Right atrium auricular region (tissue), 2 donors: ENCODE results near the gene NSMCE1. TPM values are rescaled to one million over a fixed set of nuclear protein-coding genes. Genes with fewer than 3 reads are reported as not detected.

ENCODE experiments used
- DNase-seq: peaks from one replicate; pipeline ENCODE4 v3.0.0-alpha.2; 2019; ENCODE audit warnings: low spot score
- H3K27ac ChIP-seq, 2 donors: fragments of 200-600 bp; sonication (generic); 1 replicate in 1 of 2; 2 replicates in 1 of 2; pipeline ENCODE4 v1.5.1; 2016 to 2019
- H3K27me3 ChIP-seq, 2 donors: fragments of 200-600 bp; sonication (generic); one replicate each; pipeline versions ENCODE4 v1.5.1 to v1.6.0; 2017 to 2019
- H3K36me3 ChIP-seq: fragments of 200-600 bp; sonication (generic); one replicate; pipeline ENCODE4 v1.5.1; 2016
- H3K4me1 ChIP-seq, 2 donors: fragments of 200-600 bp; sonication (generic); one replicate each; pipeline versions ENCODE4 v1.5.1 to v1.6.0; 2017 to 2019
- H3K4me3 ChIP-seq, 2 donors: fragments of 200-600 bp; sonication (generic); 1 replicate in 1 of 2; 2 replicates in 1 of 2; pipeline ENCODE4 v1.5.1; 2017 to 2019; ENCODE audit warnings: mild to moderate bottlenecking in 1 of 2, moderate library complexity in 1 of 2
- H3K9me3 ChIP-seq, 2 donors: fragments of 200-600 bp; sonication (generic); one replicate each; pipeline ENCODE4 v1.5.1; 2019
- total RNA-seq, 2 donors: library from RNA; depleted of rRNA; stranded (reverse); fragments of >200 nt; gene quantifications; one replicate each; pipeline ENCODE4 v1.1.0, GENCODE V29; 2016
- TF ChIP-seq, protein P1 (sequence below), 2 donors: fragments of 200-600 bp; sonication (generic); IDR thresholded peaks; one replicate each; pipeline ENCODE4 v1.5.1; 2019; ENCODE audit warnings: antibody characterized with exemption in 2 of 2

Gene NSMCE1
- total RNA-seq, 2 donors from 2014 or later: 24.0 to 35.8 TPM

GRCh38 chr16:27311448-27311830 lies 42.9 kb upstream of the NSMCE1 start:
- H3K9me3 ChIP-seq: no peaks in the 10 kb centered on the region
- no peak overlapping the region for H3K27ac ChIP-seq
- H3K4me1 ChIP-seq: peaks cover 0 to 27% of the 10 kb centered on the region in 2 donors
- no peak overlapping the region for H3K4me3 ChIP-seq
- no peaks in the 10 kb centered on the region for H3K27me3 ChIP-seq
- H3K36me3 ChIP-seq: no peaks in the 10 kb centered on the region
- TF ChIP-seq, protein P1, sequence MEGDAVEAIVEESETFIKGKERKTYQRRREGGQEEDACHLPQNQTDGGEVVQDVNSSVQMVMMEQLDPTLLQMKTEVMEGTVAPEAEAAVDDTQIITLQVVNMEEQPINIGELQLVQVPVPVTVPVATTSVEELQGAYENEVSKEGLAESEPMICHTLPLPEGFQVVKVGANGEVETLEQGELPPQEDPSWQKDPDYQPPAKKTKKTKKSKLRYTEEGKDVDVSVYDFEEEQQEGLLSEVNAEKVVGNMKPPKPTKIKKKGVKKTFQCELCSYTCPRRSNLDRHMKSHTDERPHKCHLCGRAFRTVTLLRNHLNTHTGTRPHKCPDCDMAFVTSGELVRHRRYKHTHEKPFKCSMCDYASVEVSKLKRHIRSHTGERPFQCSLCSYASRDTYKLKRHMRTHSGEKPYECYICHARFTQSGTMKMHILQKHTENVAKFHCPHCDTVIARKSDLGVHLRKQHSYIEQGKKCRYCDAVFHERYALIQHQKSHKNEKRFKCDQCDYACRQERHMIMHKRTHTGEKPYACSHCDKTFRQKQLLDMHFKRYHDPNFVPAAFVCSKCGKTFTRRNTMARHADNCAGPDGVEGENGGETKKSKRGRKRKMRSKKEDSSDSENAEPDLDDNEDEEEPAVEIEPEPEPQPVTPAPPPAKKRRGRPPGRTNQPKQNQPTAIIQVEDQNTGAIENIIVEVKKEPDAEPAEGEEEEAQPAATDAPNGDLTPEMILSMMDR (IDR thresholded peaks at IDR 0.05): no peak
- no peak for DNase-seq

DNA sequence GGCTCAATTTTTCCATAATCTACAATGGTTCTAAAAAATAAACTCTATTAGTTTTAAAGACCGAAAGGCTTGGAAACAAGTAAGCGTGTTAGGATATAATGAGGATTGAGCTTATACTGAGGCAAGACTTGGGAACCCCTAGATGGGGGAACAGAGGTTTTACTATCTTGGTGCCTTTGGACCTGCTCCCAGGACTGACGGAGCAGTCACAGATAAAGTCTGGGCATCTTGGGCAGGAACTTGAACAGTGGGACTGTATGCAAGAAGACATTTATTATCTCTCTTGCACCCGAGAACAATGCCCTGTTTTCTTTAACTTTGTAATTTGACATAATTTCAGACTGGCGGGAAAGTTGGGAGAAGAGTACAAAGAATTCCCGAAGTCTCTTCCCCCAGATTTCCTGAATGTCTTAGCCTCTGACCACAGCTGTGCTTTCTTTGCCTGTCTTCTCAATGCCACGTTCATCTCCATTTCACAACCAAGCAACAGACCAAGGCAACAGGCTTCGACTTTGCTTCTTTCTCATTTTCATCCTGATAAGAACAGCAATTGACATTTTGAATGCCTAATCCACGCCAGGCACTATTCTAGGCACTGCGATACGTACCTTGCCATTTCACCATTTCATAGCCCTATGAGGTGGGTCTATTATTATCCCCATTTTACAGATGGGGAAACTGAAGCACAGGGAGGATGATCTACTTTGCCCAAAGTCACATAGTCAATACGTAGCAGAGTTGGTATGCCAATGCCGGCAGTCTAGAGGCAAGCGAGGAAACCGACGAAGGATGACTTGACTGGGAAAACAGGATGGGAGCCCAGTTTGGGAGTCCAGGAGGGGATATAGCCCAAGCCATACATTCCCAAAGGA lies 42.2 kb upstream of the NSMCE1 start:
- no peaks in the 10 kb centered on the region for H3K36me3 ChIP-seq
- no peak overlapping the region for H3K4me3 ChIP-seq
- no peak for DNase-seq
- H3K4me1 ChIP-seq: peaks cover 0 to 21% of the 10 kb centered on the region in 2 donors
- H3K9me3 ChIP-seq: no peaks in the 10 kb centered on the region
- no peaks in the 10 kb centered on the region for H3K27me3 ChIP-seq
- TF ChIP-seq, protein P1 (IDR thresholded peaks at IDR 0.05): no peak
- H3K27ac ChIP-seq: no peak overlapping the region

DNA sequence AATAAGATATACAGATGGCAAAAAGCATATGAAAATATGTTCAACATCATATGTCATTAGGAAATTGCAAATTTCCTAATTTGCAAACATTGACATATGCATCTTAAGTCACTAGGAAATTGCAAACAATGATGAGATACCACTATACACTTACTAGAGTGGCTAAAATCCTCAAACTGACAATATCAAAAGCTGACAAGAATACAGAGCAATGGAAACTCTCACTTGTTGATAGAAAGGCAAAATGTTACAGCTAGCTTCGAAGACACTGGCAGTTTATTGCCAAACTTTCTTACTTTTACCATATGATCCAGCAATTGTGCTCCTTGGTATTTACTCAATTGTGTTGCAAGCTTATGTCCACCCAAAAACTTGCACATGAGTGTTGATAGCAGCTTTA lies 40.2 kb upstream of the NSMCE1 start:
- no peak for DNase-seq
- Histone ChIP-seq H3K27me3 (no peaks in the 10 kb centered on the region), H3K36me3 (no peaks in the 10 kb centered on the region), H3K9me3 (no peaks in the 10 kb centered on the region), H3K4me3 (no peak overlapping the region), H3K4me1 (peaks cover 0 to 6% of the 10 kb centered on the region in 2 donors), H3K27ac (no peak overlapping the region)
- TF ChIP-seq, protein P1 (IDR thresholded peaks at IDR 0.05): no peak

DNA sequence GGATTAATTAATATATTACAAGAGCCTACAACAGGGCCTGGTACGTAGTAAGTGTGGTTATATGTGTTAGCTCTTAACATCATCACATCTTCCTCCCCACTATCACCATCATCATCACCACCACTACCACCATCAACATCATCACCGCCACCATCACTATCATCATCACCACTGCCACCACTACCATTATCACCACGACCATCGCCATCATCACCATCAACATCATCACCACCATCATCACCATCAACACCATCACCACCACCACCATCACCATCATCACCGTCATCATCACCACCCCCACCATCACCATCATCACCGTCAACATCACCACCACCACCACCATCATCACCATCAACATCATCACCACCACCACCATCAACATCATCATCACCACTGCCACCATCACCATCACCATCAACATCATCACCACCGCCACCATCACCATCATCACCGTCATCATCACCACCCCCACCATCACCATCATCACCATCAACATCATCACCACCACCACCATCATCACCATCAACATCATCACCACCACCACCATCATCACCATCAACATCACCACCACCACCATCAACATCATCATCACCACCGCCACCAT lies 37.4 kb upstream of the NSMCE1 start:
- TF ChIP-seq, protein P1 (IDR thresholded peaks at IDR 0.05): no peak
- DNase-seq: no peak
- no peaks in the 10 kb centered on the region for H3K9me3 ChIP-seq
- no peak overlapping the region for H3K27ac ChIP-seq
- no peaks in the 10 kb centered on the region for H3K4me1 ChIP-seq
- no peaks in the 10 kb centered on the region for H3K27me3 ChIP-seq
- H3K4me3 ChIP-seq: no peak overlapping the region
- H3K36me3 ChIP-seq: no peaks in the 10 kb centered on the region

DNA sequence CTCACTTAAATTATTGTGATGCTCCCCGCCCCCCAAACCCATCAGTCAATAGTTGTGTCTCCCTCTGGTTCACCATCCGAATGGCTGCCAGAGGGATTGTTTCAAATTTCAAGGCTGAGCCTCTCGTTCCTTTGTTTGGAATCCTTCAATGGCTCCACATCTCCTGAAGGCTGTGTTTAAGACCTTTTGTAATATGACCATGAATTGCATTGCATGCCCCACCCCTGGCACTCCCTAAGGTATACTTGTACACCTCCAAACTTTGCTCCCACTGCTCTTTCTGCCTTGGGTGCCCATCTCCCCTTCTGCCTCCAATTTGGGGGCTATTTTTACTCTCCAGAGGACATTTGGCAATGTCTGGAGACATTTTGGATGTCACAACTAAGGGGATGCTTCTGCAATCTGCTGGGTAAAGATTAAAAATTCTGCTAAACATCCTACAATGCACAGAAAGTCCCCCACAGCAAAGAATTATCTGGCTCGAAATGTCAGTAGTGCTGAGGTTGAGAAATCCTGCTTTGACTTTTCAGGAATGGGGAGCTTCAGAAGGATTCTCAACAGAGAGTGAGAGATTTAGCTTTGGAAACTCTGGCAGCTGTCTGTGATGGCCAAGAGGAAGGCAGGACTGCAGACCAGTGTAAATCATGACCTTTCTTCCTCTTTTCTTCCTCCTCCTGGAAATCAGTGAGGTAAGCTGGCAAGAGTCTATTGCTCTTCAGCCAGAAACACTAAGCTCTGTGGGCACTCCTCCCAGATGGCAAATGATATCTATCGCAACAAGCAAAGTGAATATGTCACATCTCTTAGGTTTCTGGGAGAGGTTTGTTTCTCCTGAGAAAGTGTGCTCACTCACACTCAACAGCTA lies 36.5 kb upstream of the NSMCE1 start:
- Histone ChIP-seq H3K27me3 (no peaks in the 10 kb centered on the region), H3K27ac (no peak overlapping the region), H3K36me3 (no peaks in the 10 kb centered on the region), H3K4me3 (no peak overlapping the region), H3K4me1 (no peaks in the 10 kb centered on the region), H3K9me3 (no peaks in the 10 kb centered on the region)
- DNase-seq: no peak
- TF ChIP-seq, protein P1 (IDR thresholded peaks at IDR 0.05): no peak
